OCI-LY7 (cell line): ENCODE data around the gene ANKRD63.

Experiments
- CTCF ChIP-seq: fragments of 200-600 bp; sonication (generic); conservative IDR thresholded peaks from 2 replicates; pipeline ENCODE4 v1.5.1; 2014; ENCODE audit warnings: mild to moderate bottlenecking, antibody characterized with exemption, low read length, moderate library complexity, mixed read lengths
- EZH2phosphoT487 ChIP-seq: fragments of 200-600 bp; sonication (generic); IDR thresholded peaks from 2 replicates; pipeline ENCODE4 v1.6.1; 2018; ENCODE audit warnings: low read depth, borderline replicate concordance, mild to moderate bottlenecking, mixed run types, antibody characterized with exemption, low read length, moderate library complexity, mixed read lengths

GRCh38 chr15:40295877-40296560 is 13.2 kb upstream of the ANKRD63 start:
- TF ChIP-seq CTCF (no peak), EZH2phosphoT487 (no peak)
